Prostate gland (tissue), 2 donors: ENCODE data around the gene N4BP2L2. TPM values are rescaled to one million over a fixed set of nuclear protein-coding genes. Genes with fewer than 3 reads are reported as not detected.

Experiments
- DNase-seq: peaks from one replicate; pipeline ENCODE4 v3.0.0-alpha.2; 2019; ENCODE audit warnings: low spot score
- H3K27ac ChIP-seq, 2 donors: fragments of 200-600 bp; sonication (generic); 2 replicates each; pipeline ENCODE4 v1.5.1; 2017 to 2019
- H3K27me3 ChIP-seq: fragments of 200-600 bp; sonication (generic); replicated peaks from 2 replicates; pipeline ENCODE4 v1.5.1; 2019; ENCODE audit not compliant: insufficient read depth
- H3K36me3 ChIP-seq, 2 donors: fragments of 200-600 bp; sonication (generic); 1 replicate in 1 of 2; 2 replicates in 1 of 2; pipeline versions ENCODE4 v1.5.1 to v1.8.1; 2017 to 2019
- H3K4me1 ChIP-seq: fragments of 200-600 bp; sonication (generic); replicated peaks from 2 replicates; pipeline ENCODE4 v1.5.1; 2019
- H3K4me3 ChIP-seq, 2 donors: fragments of 200-600 bp; sonication (generic); 2 replicates each; pipeline ENCODE4 v1.5.1; 2017 to 2019
- H3K9me3 ChIP-seq: fragments of 200-600 bp; sonication (generic); 2 replicates; pipeline ENCODE4 v1.5.1; 2017
- CTCF ChIP-seq, 4 experiments: fragments of 200-600 bp in 2 of 4; fragments of 450-650 bp in 2 of 4; sonication (generic) in 2 of 4; IDR thresholded peaks; 1 replicate in 3 of 4; 2 replicates in 1 of 4; pipeline ENCODE4 v1.5.1; 2016 to 2019; ENCODE audit warnings: antibody characterized with exemption in 4 of 4, mild to moderate bottlenecking in 2 of 4, moderate library complexity in 2 of 4
- POLR2A ChIP-seq: fragments of 450-650 bp; IDR thresholded peaks from one replicate; pipeline ENCODE4 v1.6.1; 2016; ENCODE audit warnings: antibody characterized with exemption, mild to moderate bottlenecking
- POLR2AphosphoS5 ChIP-seq: sonication (generic); formaldehyde crosslinking; IDR thresholded peaks from one replicate; pipeline ENCODE4 v1.6.1; 2017; ENCODE audit warnings: antibody characterized with exemption
- WGBS: methylation state at CpG from one replicate; pipeline ENCODE4 v1.1.5; 2018; 5-methylcytosine and 5-hydroxymethylcytosine counted together
- intact Hi-C: fragments of 100-400 bp; cut with DNase I; formaldehyde crosslinking; loops from one replicate; pipeline ENCODE4 v1.14.2; 2022
- total RNA-seq, 2 donors: library from RNA; depleted of rRNA; stranded (reverse); fragments of >200 nt; gene quantifications; one replicate each; pipeline ENCODE4 v1.1.0, GENCODE V29; 2016

N4BP2L2 gene
- total RNA-seq, 2 donors from 2014 or later = 80.9 to 475 TPM

DNA sequence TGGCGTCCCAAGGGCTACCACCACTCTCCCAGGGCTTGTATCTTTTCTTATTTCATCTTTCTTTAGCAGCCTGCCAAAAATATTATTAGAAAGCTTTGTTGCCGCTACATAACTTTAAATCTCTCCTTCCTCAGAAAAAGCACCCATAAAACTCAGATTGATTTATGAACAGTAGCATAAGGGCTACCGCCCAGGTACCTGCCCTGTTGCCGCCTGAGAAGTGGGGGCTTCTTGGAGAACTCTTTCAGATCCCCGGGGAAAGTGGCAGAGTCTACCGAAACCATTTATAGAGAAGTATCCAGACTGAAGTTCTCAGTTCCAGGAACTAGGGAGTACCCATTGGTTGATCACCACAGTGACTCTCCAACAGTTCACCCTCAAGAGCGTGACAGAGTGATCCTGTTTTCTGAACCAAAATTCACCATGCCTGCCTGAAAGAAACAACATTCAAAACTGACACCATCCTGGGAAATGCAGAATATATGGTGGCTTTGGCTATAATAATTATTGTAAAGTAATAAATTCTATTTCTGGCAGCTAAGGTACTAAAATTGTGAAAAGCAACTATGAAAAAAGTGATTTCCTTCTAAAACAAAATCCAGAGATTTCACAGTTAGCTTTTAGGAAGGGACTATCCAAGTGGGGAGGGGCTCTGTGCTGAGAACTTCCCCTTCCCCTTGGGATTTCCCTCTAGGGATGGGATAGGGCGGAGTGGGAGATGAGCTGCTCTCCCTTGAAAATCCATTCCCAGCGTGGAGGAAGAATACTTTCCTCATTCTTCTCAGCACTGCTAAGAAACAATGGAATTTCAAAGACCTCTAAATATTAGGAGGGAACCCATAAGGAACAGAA lies 109.8 kb downstream of the N4BP2L2 start:
- H3K4me1 ChIP-seq = no peaks in the 10 kb centered on the region
- intact Hi-C loops = no loop called here
- no peaks in the 10 kb centered on the region for H3K9me3 ChIP-seq
- H3K4me3 ChIP-seq = peak overlapping the region; percentile 69 to 85
- H3K27ac ChIP-seq = peak overlapping the region; percentile 89 to 92
- H3K27me3 ChIP-seq = no peaks in the 10 kb centered on the region
- H3K36me3 ChIP-seq = no peaks in the 10 kb centered on the region
- WGBS = 22% methylated on average over 9 of the region's 9 CpGs
- TF ChIP-seq POLR2AphosphoS5 (no peak), POLR2A (no peak), CTCF (IDR thresholded peaks at IDR 0.05) (no peak)
- peak; percentile 9 for DNase-seq

GRCh38 chr13:32427852-32428580 lies 110.6 kb downstream of the N4BP2L2 start, which contains the start of gene N4BP2L1:
TSS of gene N4BP2L1 (minus strand) at chr13:32428130. CDS start at chr13:32428082, 48 bp downstream.
- DNase-seq = peak; percentile 80
- Histone ChIP-seq H3K27ac (peak within 1 kb of the TSS; percentile 89 to 92), H3K27me3 (no peaks in the 10 kb centered on the region), H3K36me3 (no peaks in the 10 kb centered on the region), H3K4me1 (no peaks in the 10 kb centered on the region), H3K9me3 (no peaks in the 10 kb centered on the region), H3K4me3 (peak within 1 kb of the TSS; percentile 69 to 85)
- WGBS = under 1% methylated on average over 40 of the region's 40 CpGs
- TF ChIP-seq CTCF (IDR thresholded peaks at IDR 0.05) (no peak), POLR2AphosphoS5 (peak; percentile 95), POLR2A (peak; percentile 97)
- intact Hi-C loops = loop anchor here (2.0 kb wide), 1 partner anchor 111 kb away; the partner anchor contains the start of gene N4BP2L2

GRCh38 chr13:32426990-32427851 lies 111.4 kb downstream of the N4BP2L2 start:
- Histone ChIP-seq H3K4me3 (peak overlapping the region; percentile 69 to 85), H3K4me1 (no peaks in the 10 kb centered on the region), H3K36me3 (no peaks in the 10 kb centered on the region), H3K27me3 (no peaks in the 10 kb centered on the region), H3K9me3 (no peaks in the 10 kb centered on the region), H3K27ac (peak overlapping the region; percentile 89 to 92)
- intact Hi-C loops = loop anchor here (2.0 kb wide), 1 partner anchor 112 kb away; the partner anchor contains the start of gene N4BP2L2
- TF ChIP-seq POLR2AphosphoS5 (no peak), CTCF (IDR thresholded peaks at IDR 0.05) (no peak), POLR2A (peak; percentile 37)
- 2% methylated on average over 63 of the region's 90 CpGs for WGBS
- DNase-seq = peak; percentile 57

GRCh38 chr13:32426191-32426989 lies 112.2 kb downstream of the N4BP2L2 start:
- WGBS = 55% methylated on average over 19 of the region's 19 CpGs
- H3K4me1 ChIP-seq = no peaks in the 10 kb centered on the region
- H3K9me3 ChIP-seq = no peaks in the 10 kb centered on the region
- no peak for DNase-seq
- H3K36me3 ChIP-seq = no peaks in the 10 kb centered on the region
- no peaks in the 10 kb centered on the region for H3K27me3 ChIP-seq
- intact Hi-C loops = loop anchor here (2.0 kb wide), 1 partner anchor 112 kb away; the partner anchor contains the start of gene N4BP2L2
- H3K27ac ChIP-seq = peak overlapping the region; percentile 89 to 92
- TF ChIP-seq CTCF (IDR thresholded peaks at IDR 0.05) (no peak), POLR2AphosphoS5 (peak; percentile 11)
- H3K4me3 ChIP-seq = peak overlapping the region; percentile 69 to 85
